Measurements from ENCODE around the gene NDUFB8. TPM values are rescaled to one million over a fixed set of nuclear protein-coding genes. Genes with fewer than 3 reads are reported as not detected.
"Not testable (repeated sequence)": the region's sequence is repeated elsewhere in the genome, so short reads cannot be mapped to it uniquely, and the experiment has no call there.

Gene NDUFB8
- total RNA-seq: 100 to 1,000 TPM in 6 of 7 donors, 10 to 100 TPM in 1; 99.4 to 156 (median 150) TPM
- polyA plus RNA-seq: 100 to 1,000 TPM; 162 to 262 TPM
- long read RNA-seq, donor 1, transcript NDUFB8-207 (3 exons, 602 nt): minor isoform, 9 of 121 reads
- long read RNA-seq, donor 1, transcript NDUFB8-209 (3 exons, 585 nt): minor isoform, 6 of 121 reads
- long read RNA-seq, donor 1, transcript NDUFB8-201 (5 exons, 671 nt): minor isoform, 45 of 121 reads
- long read RNA-seq, donor 1, transcript NDUFB8-205 (4 exons, 829 nt): major isoform, 51 of 121 reads
- long read RNA-seq, donor 1, partial matches to known transcripts: 6 of 121 reads
- long read RNA-seq, donor 1, other reads (novel, unspliced or antisense): 3 of 121 reads
- long read RNA-seq, donor 2, transcript NDUFB8-205 (4 exons, 829 nt): minor isoform, 6 of 250 reads
- long read RNA-seq, donor 2, transcript NDUFB8-204 (2 exons, 390 nt): minor isoform, 37 of 250 reads
- long read RNA-seq, donor 2, transcript NDUFB8-201 (5 exons, 671 nt): major isoform, 84 of 250 reads
- long read RNA-seq, donor 2, partial matches to known transcripts: 97 of 250 reads
- long read RNA-seq, donor 2, other reads (novel, unspliced or antisense): 19 of 250 reads
- long read RNA-seq, donor 3, transcript NDUFB8-201 (5 exons, 671 nt): major isoform, 125 of 155 reads
- long read RNA-seq, donor 3, partial matches to known transcripts: 18 of 155 reads
- long read RNA-seq, donor 3, other reads (novel, unspliced or antisense): 2 of 155 reads

GRCh38 chr10:100529475-100530298 is at the start of gene NDUFB8:
TSS of gene NDUFB8 (minus strand) at chr10:100529871. CDS start at chr10:100529851, 20 bp downstream.
- TF ChIP-seq POLR2A (IDR thresholded peaks at IDR 0.05) (peak; percentile 52), EP300 (IDR thresholded peaks at IDR 0.05) (no peak)
- H3K27ac ChIP-seq: peak within 1 kb of the TSS; percentile 66 to 71
- 0 to 1% (median 1%) methylated on average over 43 of the region's 43 CpGs for WGBS, 3 donors
- H3K27me3 ChIP-seq: no peaks in the 10 kb centered on the region
- intact Hi-C loops (cut with DNase I): loop anchor here in 1 of 4 donors (10.0 kb wide), 1 partner anchor 225 kb away; no protein-coding TSS in a partner anchor
- no peaks in the 10 kb centered on the region for H3K36me3 ChIP-seq
- peak; percentile 88 to 92 (median 91) for DNase-seq
- H3K4me3 ChIP-seq: peak within 1 kb of the TSS; percentile 75
- H3K9me3 ChIP-seq: no peaks in the 10 kb centered on the region
- peaks cover 6% of the 10 kb centered on the region for H3K4me1 ChIP-seq (ENCODE audit: insufficient read depth)

- Histone ChIP-seq H3K4me1 (ENCODE audit: insufficient read depth) (no peaks in the 10 kb centered on the region), H3K4me3 (no peak overlapping the region), H3K36me3 (no peaks in the 10 kb centered on the region), H3K27ac (no peak overlapping the region), H3K27me3 (no peaks in the 10 kb centered on the region), H3K9me3 (no peaks in the 10 kb centered on the region)
- TF ChIP-seq CTCF (IDR thresholded peaks at IDR 0.05): no peak
- no peak for TF ChIP-seq EP300 (IDR thresholded peaks at IDR 0.05)
- TF ChIP-seq POLR2A (IDR thresholded peaks at IDR 0.05): no peak
- DNase-seq: no peak
- WGBS, 3 donors: 77 to 82% (median 78%) methylated on average over 5 of the region's 5 CpGs
- intact Hi-C loops (cut with DNase I): no loop called here
Observed at GRCh38 chr10:100576282-100576635, 46.6 kb upstream of the NDUFB8 start.

GRCh38 chr10:100575585-100576281 is 46.1 kb upstream of the NDUFB8 start:
- Histone ChIP-seq H3K27me3 (no peaks in the 10 kb centered on the region), H3K27ac (no peak overlapping the region), H3K9me3 (no peaks in the 10 kb centered on the region), H3K36me3 (no peaks in the 10 kb centered on the region), H3K4me1 (ENCODE audit: insufficient read depth) (no peaks in the 10 kb centered on the region), H3K4me3 (no peak overlapping the region)
- WGBS, 3 donors: 68 to 78% (median 74%) methylated on average over 8 of the region's 8 CpGs
- intact Hi-C loops (cut with DNase I): no loop called here
- TF ChIP-seq POLR2A (IDR thresholded peaks at IDR 0.05) (no peak), EP300 (IDR thresholded peaks at IDR 0.05) (no peak), CTCF (IDR thresholded peaks at IDR 0.05) (no peak)
- no peak for DNase-seq

GRCh38 chr10:100575146-100575545 is 45.5 kb upstream of the NDUFB8 start:
- intact Hi-C loops (cut with DNase I); H3K27me3 ChIP-seq; H3K4me3 ChIP-seq; H3K27ac ChIP-seq; H3K36me3 ChIP-seq; H3K4me1 ChIP-seq (ENCODE audit: insufficient read depth); H3K9me3 ChIP-seq; DNase-seq: not testable (repeated sequence)
- WGBS, 3 donors: 71 to 81% (median 76%) methylated on average over 7 of the region's 7 CpGs
